ENCODE data around the gene COL25A1. TPM values are rescaled to one million over a fixed set of nuclear protein-coding genes. Genes with fewer than 3 reads are reported as not detected.

The COL25A1 gene
- total RNA-seq, 1 experiment from 2014 or later: not detected

DNA sequence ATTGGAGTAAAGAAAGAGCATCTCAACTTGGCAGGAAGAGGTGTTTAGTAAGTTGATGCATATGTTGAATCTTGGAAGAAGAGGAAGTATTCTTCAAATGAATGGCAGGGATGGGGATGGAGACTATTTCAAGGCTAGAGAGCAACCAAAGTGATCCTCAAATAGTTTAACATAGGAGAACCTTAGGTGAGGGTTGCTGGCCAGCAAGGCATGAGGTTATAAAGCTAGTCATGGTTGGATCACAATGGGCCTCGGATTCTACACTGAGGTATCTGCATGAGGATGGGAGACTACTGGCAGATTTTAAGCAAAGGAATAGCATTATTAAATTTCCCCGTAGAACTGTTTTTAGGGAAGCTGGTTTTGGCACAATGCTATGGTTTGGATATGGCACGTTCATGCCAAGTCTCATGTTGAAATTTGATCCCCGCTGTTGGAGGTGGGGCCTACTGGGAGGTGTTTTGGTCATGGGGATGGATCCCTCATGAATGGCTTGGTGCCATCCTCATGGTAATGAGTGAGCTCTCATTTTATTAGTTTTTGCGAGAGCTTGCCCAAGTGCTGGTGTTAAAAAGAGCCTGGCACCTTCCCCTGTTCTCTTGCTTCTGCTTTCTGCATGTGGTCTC is 497.7 kb downstream of the COL25A1 start:
- ChIA-PET CTCF (no interaction called here), RAD21 (ENCODE audit: low non-redundant PET in 1 of 2, low total read pairs in 2 of 2, uncharacterized antibody in 2 of 2, unreplicated experiment in 2 of 2) (no interaction called here), POLR2A (no interaction called here)
- H3K4me3 ChIP-seq (replicated peaks in 1 of 2; ENCODE audit: low read depth in 1 of 2, low read length in 2 of 2): no peak overlapping the region
- H3K79me2 ChIP-seq (ENCODE audit: insufficient read depth, low read length): no peaks in the 10 kb centered on the region
- no peak for DNase-seq (ENCODE audit: low read depth, low spot score)
- no peak overlapping the region for H2AFZ ChIP-seq (ENCODE audit: low read depth, low read length, poor library complexity, severe bottlenecking)
- BruUV-seq (replicated peaks): no TSS peak
- H3K4me1 ChIP-seq (ENCODE audit: control insufficient read depth in 1 of 2, insufficient read depth in 2 of 2, low read length in 2 of 2): no peaks in the 10 kb centered on the region
- H3K36me3 ChIP-seq (ENCODE audit: control insufficient read depth in 1 of 2, insufficient read depth in 2 of 2, low read length in 2 of 2): no peaks in the 10 kb centered on the region
- no peak overlapping the region for H3K27ac ChIP-seq (ENCODE audit: low read depth, low read length)
- H3K9me2 ChIP-seq (ENCODE audit: insufficient read depth): no peaks in the 10 kb centered on the region
- intact Hi-C loops (cut with micrococcal nuclease): no loop called here
- no peaks in the 10 kb centered on the region for H4K20me1 ChIP-seq (ENCODE audit: insufficient read depth)
- no peak for ATAC-seq
- TF ChIP-seq ELF1 (IDR thresholded peaks at IDR 0.05; ENCODE audit: borderline replicate concordance, low read depth) (no peak), SIN3A (IDR thresholded peaks at IDR 0.05; ENCODE audit: low read depth) (no peak), JUND (IDR thresholded peaks at IDR 0.05) (no peak), CEBPB (IDR thresholded peaks at IDR 0.05; ENCODE audit: low read depth) (no peak), SRF (IDR thresholded peaks at IDR 0.05; ENCODE audit: low read depth) (no peak), POLR2AphosphoS5 (IDR thresholded peaks at IDR 0.05; ENCODE audit: low read depth, low read length) (no peak), EZH2 (IDR thresholded peaks at IDR 0.05) (no peak), FOSL1 (IDR thresholded peaks at IDR 0.05; ENCODE audit: low read depth) (no peak), ZFX (IDR thresholded peaks at IDR 0.05) (no peak), RAD21 (IDR thresholded peaks at IDR 0.05; ENCODE audit: low read depth) (no peak), SP1 (IDR thresholded peaks at IDR 0.05; ENCODE audit: low read depth) (no peak), TCF7L2 (IDR thresholded peaks at IDR 0.05; ENCODE audit: borderline replicate concordance, extremely low read depth, insufficient read depth, insufficient read length) (no peak), EGR1 (IDR thresholded peaks at IDR 0.05; ENCODE audit: low read depth) (no peak)
- TF ChIP-seq, protein P1, sequence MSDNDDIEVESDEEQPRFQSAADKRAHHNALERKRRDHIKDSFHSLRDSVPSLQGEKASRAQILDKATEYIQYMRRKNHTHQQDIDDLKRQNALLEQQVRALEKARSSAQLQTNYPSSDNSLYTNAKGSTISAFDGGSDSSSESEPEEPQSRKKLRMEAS (IDR thresholded peaks at IDR 0.05): no peak
- TF ChIP-seq, protein P2, sequence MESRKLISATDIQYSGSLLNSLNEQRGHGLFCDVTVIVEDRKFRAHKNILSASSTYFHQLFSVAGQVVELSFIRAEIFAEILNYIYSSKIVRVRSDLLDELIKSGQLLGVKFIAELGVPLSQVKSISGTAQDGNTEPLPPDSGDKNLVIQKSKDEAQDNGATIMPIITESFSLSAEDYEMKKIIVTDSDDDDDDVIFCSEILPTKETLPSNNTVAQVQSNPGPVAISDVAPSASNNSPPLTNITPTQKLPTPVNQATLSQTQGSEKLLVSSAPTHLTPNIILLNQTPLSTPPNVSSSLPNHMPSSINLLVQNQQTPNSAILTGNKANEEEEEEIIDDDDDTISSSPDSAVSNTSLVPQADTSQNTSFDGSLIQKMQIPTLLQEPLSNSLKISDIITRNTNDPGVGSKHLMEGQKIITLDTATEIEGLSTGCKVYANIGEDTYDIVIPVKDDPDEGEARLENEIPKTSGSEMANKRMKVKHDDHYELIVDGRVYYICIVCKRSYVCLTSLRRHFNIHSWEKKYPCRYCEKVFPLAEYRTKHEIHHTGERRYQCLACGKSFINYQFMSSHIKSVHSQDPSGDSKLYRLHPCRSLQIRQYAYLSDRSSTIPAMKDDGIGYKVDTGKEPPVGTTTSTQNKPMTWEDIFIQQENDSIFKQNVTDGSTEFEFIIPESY (IDR thresholded peaks at IDR 0.05; ENCODE audit: extremely low read depth, insufficient replicate concordance, low read length): no peak
- TF ChIP-seq, protein P3, sequence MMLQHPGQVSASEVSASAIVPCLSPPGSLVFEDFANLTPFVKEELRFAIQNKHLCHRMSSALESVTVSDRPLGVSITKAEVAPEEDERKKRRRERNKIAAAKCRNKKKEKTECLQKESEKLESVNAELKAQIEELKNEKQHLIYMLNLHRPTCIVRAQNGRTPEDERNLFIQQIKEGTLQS (IDR thresholded peaks at IDR 0.05): no peak
- TF ChIP-seq, protein P4, sequence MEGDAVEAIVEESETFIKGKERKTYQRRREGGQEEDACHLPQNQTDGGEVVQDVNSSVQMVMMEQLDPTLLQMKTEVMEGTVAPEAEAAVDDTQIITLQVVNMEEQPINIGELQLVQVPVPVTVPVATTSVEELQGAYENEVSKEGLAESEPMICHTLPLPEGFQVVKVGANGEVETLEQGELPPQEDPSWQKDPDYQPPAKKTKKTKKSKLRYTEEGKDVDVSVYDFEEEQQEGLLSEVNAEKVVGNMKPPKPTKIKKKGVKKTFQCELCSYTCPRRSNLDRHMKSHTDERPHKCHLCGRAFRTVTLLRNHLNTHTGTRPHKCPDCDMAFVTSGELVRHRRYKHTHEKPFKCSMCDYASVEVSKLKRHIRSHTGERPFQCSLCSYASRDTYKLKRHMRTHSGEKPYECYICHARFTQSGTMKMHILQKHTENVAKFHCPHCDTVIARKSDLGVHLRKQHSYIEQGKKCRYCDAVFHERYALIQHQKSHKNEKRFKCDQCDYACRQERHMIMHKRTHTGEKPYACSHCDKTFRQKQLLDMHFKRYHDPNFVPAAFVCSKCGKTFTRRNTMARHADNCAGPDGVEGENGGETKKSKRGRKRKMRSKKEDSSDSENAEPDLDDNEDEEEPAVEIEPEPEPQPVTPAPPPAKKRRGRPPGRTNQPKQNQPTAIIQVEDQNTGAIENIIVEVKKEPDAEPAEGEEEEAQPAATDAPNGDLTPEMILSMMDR (IDR thresholded peaks at IDR 0.05 in 2 of 3, conservative IDR thresholded peaks at IDR 0.05 in 1 of 3; ENCODE audit: borderline replicate concordance in 1 of 3, insufficient read depth in 1 of 3, low read depth in 2 of 3, low read length in 2 of 3): no peak
- no peak overlapping the region for H3K9ac ChIP-seq (ENCODE audit: low read length)
- no peak overlapping the region for H3K4me2 ChIP-seq (ENCODE audit: low read length)
- peaks cover 8% of the 10 kb centered on the region for H3K27me3 ChIP-seq (ENCODE audit: insufficient read depth, low read length)
- no peaks in the 10 kb centered on the region for H3K9me3 ChIP-seq (ENCODE audit: control insufficient read depth in 1 of 2, insufficient read depth in 1 of 2, low read depth in 1 of 2, low read length in 2 of 2)
